8988T (cell line): ENCODE data around the gene DGKD.

ENCODE experiments used
- DNase-seq: peaks from one replicate; pipeline ENCODE4 v3.0.0; 2011

DGKD gene

GRCh38 chr2:233447506-233448219 is 93.4 kb downstream of the DGKD start:
- no peak for DNase-seq

- peak; percentile 66 for DNase-seq
Observed at GRCh38 chr2:233448220-233448559, 93.9 kb downstream of the DGKD start.

GRCh38 chr2:233448575-233448974 is 94.3 kb downstream of the DGKD start:
- DNase-seq = no peak

GRCh38 chr2:233449081-233449901 is 95.0 kb downstream of the DGKD start:
- peak; percentile 89 for DNase-seq

- DNase-seq = no peak
Observed at GRCh38 chr2:233449921-233450863, 95.9 kb downstream of the DGKD start.

- no peak for DNase-seq
Observed at GRCh38 chr2:233450864-233451575, 96.7 kb downstream of the DGKD start.

GRCh38 chr2:233451950-233452349 is 97.7 kb downstream of the DGKD start:
- no peak for DNase-seq

- no peak for DNase-seq
Observed at GRCh38 chr2:233453111-233453915, 99.0 kb downstream of the DGKD start.

GRCh38 chr2:233453916-233454315 is 99.6 kb downstream of the DGKD start:
- no peak for DNase-seq

GRCh38 chr2:233455006-233455405 is 100.7 kb downstream of the DGKD start:
- DNase-seq = no peak

- no peak for DNase-seq
Observed at GRCh38 chr2:233455491-233455890, 101.2 kb downstream of the DGKD start.

- DNase-seq = no peak
Observed at GRCh38 chr2:233456111-233456510, 101.8 kb downstream of the DGKD start.

- DNase-seq = no peak
Observed at GRCh38 chr2:233456934-233457333, 102.6 kb downstream of the DGKD start.

GRCh38 chr2:233457356-233457755 is 103.1 kb downstream of the DGKD start:
- DNase-seq = no peak

- no peak for DNase-seq
Observed at GRCh38 chr2:233458031-233458610, 103.8 kb downstream of the DGKD start.

GRCh38 chr2:233458826-233459225 is 104.5 kb downstream of the DGKD start:
- no peak for DNase-seq

- no peak for DNase-seq
Observed at GRCh38 chr2:233459426-233459825, 105.1 kb downstream of the DGKD start.

GRCh38 chr2:233460726-233461441 is 106.6 kb downstream of the DGKD start:
- DNase-seq = no peak

GRCh38 chr2:233461481-233461891 is 107.2 kb downstream of the DGKD start:
- DNase-seq = no peak

- DNase-seq = no peak
Observed at GRCh38 chr2:233462202-233462785, 108.0 kb downstream of the DGKD start.
